Measurements from ENCODE around the gene GREB1L. TPM values are rescaled to one million over a fixed set of nuclear protein-coding genes. Genes with fewer than 3 reads are reported as not detected.
"Not testable (repeated sequence)": the region's sequence is repeated elsewhere in the genome, so short reads cannot be mapped to it uniquely, and the experiment has no call there.

GREB1L gene
- total RNA-seq, 1 donor from 2014 or later, result 12.3 TPM

- no peaks in the 10 kb centered on the region for H3K9me3 ChIP-seq (replicated peaks)
- no peak for TF ChIP-seq CTCF (IDR thresholded peaks at IDR 0.05; ENCODE audit: borderline replicate concordance)
- no peak for DNase-seq
- H3K27me3 ChIP-seq (ENCODE audit: low read depth), result no peaks in the 10 kb centered on the region
- no peak overlapping the region for H3K27ac ChIP-seq (replicated peaks)
- no peaks in the 10 kb centered on the region for H3K36me3 ChIP-seq
- intact Hi-C loops (cut with micrococcal nuclease), result no loop called here
- H3K4me3 ChIP-seq, result no peak overlapping the region
- peaks cover 10% of the 10 kb centered on the region for H3K4me1 ChIP-seq
Observed at GRCh38 chr18:21305621-21306020, 63.6 kb downstream of the GREB1L start.

- no peaks in the 10 kb centered on the region for H3K36me3 ChIP-seq
- no peak overlapping the region for H3K4me3 ChIP-seq
- H3K4me1 ChIP-seq, result peaks cover 10% of the 10 kb centered on the region
- H3K27me3 ChIP-seq (ENCODE audit: low read depth), result no peaks in the 10 kb centered on the region
- intact Hi-C loops (cut with micrococcal nuclease), result no loop called here
- TF ChIP-seq CTCF (IDR thresholded peaks at IDR 0.05; ENCODE audit: borderline replicate concordance), result no peak
- no peak for DNase-seq
- peak overlapping the region; percentile 9 for H3K27ac ChIP-seq (replicated peaks)
- H3K9me3 ChIP-seq (replicated peaks), result no peaks in the 10 kb centered on the region
Observed at GRCh38 chr18:21306368-21306767, 64.3 kb downstream of the GREB1L start.

GRCh38 chr18:21307578-21307977 is 65.5 kb downstream of the GREB1L start:
- H3K27me3 ChIP-seq (ENCODE audit: low read depth), result no peaks in the 10 kb centered on the region
- TF ChIP-seq CTCF (IDR thresholded peaks at IDR 0.05; ENCODE audit: borderline replicate concordance), result no peak
- H3K9me3 ChIP-seq (replicated peaks), result no peaks in the 10 kb centered on the region
- H3K4me3 ChIP-seq, result no peak overlapping the region
- intact Hi-C loops (cut with micrococcal nuclease), result no loop called here
- no peak overlapping the region for H3K27ac ChIP-seq (replicated peaks)
- no peaks in the 10 kb centered on the region for H3K36me3 ChIP-seq
- no peak for DNase-seq
- peaks cover 10% of the 10 kb centered on the region for H3K4me1 ChIP-seq

GRCh38 chr18:21309248-21309647 is 67.2 kb downstream of the GREB1L start:
- peak overlapping the region; percentile 7 for H3K27ac ChIP-seq (replicated peaks)
- no peak for TF ChIP-seq CTCF (IDR thresholded peaks at IDR 0.05; ENCODE audit: borderline replicate concordance)
- peaks cover 6% of the 10 kb centered on the region for H3K4me1 ChIP-seq
- H3K9me3 ChIP-seq (replicated peaks), result no peaks in the 10 kb centered on the region
- H3K36me3 ChIP-seq, result no peaks in the 10 kb centered on the region
- H3K27me3 ChIP-seq (ENCODE audit: low read depth), result no peaks in the 10 kb centered on the region
- intact Hi-C loops (cut with micrococcal nuclease), result no loop called here
- no peak for DNase-seq
- H3K4me3 ChIP-seq, result no peak overlapping the region

- H3K36me3 ChIP-seq; intact Hi-C loops (cut with micrococcal nuclease); H3K9me3 ChIP-seq (replicated peaks); DNase-seq; H3K27me3 ChIP-seq (ENCODE audit: low read depth); H3K4me1 ChIP-seq; H3K27ac ChIP-seq (replicated peaks); H3K4me3 ChIP-seq: not testable (repeated sequence)
Observed at GRCh38 chr18:21311980-21312379, 69.9 kb downstream of the GREB1L start.

DNA sequence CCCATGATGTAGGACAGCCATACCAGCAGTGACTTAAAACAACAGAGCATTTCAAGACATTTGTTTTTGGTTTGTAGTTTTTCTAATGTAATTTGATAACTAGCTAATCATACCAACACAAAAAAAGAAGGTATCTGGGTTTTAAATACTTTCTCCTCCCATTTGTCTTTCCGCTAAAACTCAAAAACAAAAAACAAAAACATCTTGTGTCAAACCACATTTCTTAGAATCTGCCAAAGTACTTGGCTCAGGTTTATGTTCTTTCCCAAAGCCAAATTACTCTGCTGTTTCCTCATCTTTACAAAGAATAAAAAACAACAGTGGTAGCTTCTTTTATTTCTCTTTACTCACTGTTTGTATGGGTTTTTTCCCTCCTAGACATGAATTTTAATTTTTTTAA is 71.5 kb downstream of the GREB1L start:
- Histone ChIP-seq H3K36me3 (no peaks in the 10 kb centered on the region), H3K9me3 (replicated peaks) (no peaks in the 10 kb centered on the region), H3K4me3 (no peak overlapping the region), H3K4me1 (no peaks in the 10 kb centered on the region), H3K27me3 (ENCODE audit: low read depth) (no peaks in the 10 kb centered on the region), H3K27ac (replicated peaks) (no peak overlapping the region)
- intact Hi-C loops (cut with micrococcal nuclease), result no loop called here
- no peak for TF ChIP-seq CTCF (IDR thresholded peaks at IDR 0.05; ENCODE audit: borderline replicate concordance)
- no peak for DNase-seq

All from left ventricle myocardium inferior (tissue), 1 donor.